PFSK-1 (cell line): ENCODE measurements around the gene WRAP73.

Experiments
- POLR2AphosphoS5 ChIP-seq: IDR thresholded peaks from 2 replicates; pipeline ENCODE4 v1.6.1; 2012; ENCODE audit warnings: low read depth, mild to moderate bottlenecking, control low read depth, low read length, moderate library complexity
- SIN3A ChIP-seq: IDR thresholded peaks from 2 replicates; pipeline ENCODE4 v1.6.1; 2012; ENCODE audit warnings: mild to moderate bottlenecking, low read length, moderate library complexity, borderline replicate concordance; ENCODE audit not compliant: insufficient read depth

DNA sequence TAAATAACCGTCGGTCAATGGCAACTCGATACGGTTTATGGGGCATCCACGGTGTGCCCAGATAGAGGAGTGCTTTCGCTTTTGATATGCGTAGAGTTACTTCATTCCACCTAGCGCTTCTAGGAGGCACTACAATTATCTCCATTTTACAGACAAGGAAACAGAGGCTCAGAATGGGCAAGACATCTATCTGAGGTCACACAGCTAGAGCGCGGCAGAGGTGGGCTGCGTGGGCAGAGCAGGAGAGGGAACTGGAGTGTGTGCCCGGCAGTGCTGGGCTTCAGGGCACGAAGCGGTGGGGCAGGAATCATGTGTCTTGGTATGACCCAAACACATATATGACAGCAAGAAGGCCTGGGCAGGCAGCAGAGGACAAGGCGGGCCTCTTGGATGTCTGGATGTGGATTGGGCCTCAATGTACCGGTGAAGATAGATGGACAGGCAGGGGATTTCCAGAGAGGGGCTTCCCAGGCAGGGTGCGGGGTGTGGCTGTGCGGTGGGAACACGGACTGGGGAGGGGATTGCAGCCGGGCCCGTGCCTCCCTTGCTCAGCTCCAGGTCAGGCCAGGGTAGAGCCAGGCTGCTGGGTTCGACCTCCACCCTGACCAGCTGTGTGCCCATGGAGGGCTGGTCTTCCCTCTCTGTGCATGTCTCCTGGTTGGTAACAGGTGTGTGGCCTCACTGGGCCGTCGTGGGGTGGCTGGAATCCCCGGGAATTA, 23.6 kb upstream of the WRAP73 start:
- TF ChIP-seq SIN3A (no peak), POLR2AphosphoS5 (no peak)
